Mammary epithelial cell (primary cell): ENCODE measurements around the gene RTL10.

ENCODE experiments used
- EZH2 ChIP-seq: IDR thresholded peaks from 2 replicates; pipeline ENCODE4 v1.6.1; 2012; ENCODE audit warnings: low read length, inconsistent platforms, borderline replicate concordance
- TF ChIP-seq, protein P1 (sequence below), 2 donors: IDR thresholded peaks in 1 of 2; conservative IDR thresholded peaks in 1 of 2; 2 replicates each; pipeline ENCODE4 v1.5.1; 2011 to 2012; ENCODE audit warnings: inconsistent platforms in 2 of 2, low read length in 2 of 2, mild to moderate bottlenecking in 2 of 2, control low read depth in 1 of 2, low read depth in 1 of 2; ENCODE audit not compliant: insufficient read depth in 1 of 2; ENCODE audit errors: extremely low read depth in 1 of 2

DNA sequence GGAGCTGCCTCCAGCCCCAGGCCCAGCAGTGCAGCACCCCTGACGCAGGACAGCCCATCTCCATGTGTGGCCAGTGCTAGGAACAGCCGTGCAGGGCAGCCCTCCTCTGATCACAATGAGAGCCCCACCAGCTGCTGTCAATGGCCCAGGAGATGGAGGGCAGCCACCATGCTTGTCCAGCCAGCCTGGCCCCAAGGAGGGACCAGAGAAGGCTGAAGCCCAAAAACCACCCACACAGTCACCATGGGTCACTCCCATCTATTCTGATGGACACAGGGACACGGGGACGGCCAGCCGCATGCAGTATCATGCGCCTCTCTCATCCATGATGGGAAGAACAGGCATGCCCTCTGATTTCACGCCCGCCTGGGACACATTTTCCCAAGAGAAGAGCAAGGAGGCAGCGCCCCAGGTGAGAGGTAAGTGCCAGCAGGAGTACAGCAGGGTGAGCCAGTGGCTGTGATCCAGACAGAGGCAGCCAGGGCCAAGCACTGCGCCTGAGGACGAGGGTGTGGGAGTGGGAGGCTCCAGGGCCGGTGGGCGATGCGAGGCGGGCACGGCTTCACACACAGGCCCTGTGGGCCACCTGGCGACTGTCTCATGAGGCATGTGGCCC is 33.6 kb upstream of the RTL10 start:
- TF ChIP-seq, protein P1, sequence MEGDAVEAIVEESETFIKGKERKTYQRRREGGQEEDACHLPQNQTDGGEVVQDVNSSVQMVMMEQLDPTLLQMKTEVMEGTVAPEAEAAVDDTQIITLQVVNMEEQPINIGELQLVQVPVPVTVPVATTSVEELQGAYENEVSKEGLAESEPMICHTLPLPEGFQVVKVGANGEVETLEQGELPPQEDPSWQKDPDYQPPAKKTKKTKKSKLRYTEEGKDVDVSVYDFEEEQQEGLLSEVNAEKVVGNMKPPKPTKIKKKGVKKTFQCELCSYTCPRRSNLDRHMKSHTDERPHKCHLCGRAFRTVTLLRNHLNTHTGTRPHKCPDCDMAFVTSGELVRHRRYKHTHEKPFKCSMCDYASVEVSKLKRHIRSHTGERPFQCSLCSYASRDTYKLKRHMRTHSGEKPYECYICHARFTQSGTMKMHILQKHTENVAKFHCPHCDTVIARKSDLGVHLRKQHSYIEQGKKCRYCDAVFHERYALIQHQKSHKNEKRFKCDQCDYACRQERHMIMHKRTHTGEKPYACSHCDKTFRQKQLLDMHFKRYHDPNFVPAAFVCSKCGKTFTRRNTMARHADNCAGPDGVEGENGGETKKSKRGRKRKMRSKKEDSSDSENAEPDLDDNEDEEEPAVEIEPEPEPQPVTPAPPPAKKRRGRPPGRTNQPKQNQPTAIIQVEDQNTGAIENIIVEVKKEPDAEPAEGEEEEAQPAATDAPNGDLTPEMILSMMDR (conservative IDR thresholded peaks at IDR 0.05 in 1 of 2, IDR thresholded peaks at IDR 0.05 in 1 of 2; ENCODE audit: extremely low read depth in 1 of 2, insufficient read depth in 1 of 2, low read depth in 1 of 2, low read length in 2 of 2) = no peak
- no peak for TF ChIP-seq EZH2
